Coronary artery (tissue), 2 donors: ENCODE data around the gene FLRT3.

Experiments
- DNase-seq: peaks from one replicate; pipeline ENCODE4 v3.0.0-alpha.2; 2017; ENCODE audit warnings: low spot score
- H3K27ac ChIP-seq, 2 donors: fragments of 200-600 bp; sonication (generic); one replicate each; pipeline ENCODE4 v1.5.1; 2016 to 2019
- H3K4me3 ChIP-seq: fragments of 200-600 bp; sonication (generic); 2 replicates; pipeline ENCODE4 v1.5.1; 2016; ENCODE audit warnings: mild to moderate bottlenecking, moderate library complexity
- TF ChIP-seq, protein P1 (sequence below): fragments of 200-600 bp; sonication (generic); IDR thresholded peaks from one replicate; pipeline ENCODE4 v1.5.1; 2019; ENCODE audit warnings: antibody characterized with exemption

The FLRT3 gene

DNA sequence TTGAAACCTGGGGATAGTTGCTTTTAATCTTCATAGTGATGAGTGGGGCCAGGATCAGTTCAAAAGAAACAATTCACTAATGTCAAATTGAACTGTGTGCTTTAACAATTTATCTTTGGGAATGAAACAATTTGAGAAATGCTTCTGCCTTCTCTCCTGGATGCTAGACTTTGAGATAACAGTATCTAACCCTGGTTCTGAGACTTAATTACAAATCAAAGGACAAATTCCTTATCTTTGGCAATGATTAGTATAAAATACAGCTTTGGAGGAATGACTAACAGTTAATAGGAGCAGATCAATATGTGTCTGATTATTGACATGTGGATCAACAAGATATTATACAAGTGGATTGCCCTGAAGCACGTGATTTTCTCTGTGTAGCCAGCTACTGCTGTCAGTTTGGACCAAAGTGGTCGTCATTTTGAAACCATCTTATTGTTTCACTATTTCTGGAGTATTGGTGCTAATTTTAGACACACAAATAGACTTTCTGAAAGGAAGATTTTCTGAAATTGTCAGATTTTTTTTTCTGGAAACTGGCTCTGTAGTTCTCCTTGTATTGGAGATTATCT, 6.2 kb upstream of the FLRT3 start:
- TF ChIP-seq, protein P1, sequence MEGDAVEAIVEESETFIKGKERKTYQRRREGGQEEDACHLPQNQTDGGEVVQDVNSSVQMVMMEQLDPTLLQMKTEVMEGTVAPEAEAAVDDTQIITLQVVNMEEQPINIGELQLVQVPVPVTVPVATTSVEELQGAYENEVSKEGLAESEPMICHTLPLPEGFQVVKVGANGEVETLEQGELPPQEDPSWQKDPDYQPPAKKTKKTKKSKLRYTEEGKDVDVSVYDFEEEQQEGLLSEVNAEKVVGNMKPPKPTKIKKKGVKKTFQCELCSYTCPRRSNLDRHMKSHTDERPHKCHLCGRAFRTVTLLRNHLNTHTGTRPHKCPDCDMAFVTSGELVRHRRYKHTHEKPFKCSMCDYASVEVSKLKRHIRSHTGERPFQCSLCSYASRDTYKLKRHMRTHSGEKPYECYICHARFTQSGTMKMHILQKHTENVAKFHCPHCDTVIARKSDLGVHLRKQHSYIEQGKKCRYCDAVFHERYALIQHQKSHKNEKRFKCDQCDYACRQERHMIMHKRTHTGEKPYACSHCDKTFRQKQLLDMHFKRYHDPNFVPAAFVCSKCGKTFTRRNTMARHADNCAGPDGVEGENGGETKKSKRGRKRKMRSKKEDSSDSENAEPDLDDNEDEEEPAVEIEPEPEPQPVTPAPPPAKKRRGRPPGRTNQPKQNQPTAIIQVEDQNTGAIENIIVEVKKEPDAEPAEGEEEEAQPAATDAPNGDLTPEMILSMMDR: no peak
- no peak overlapping the region for H3K4me3 ChIP-seq
- no peak overlapping the region for H3K27ac ChIP-seq
- DNase-seq: no peak

DNA sequence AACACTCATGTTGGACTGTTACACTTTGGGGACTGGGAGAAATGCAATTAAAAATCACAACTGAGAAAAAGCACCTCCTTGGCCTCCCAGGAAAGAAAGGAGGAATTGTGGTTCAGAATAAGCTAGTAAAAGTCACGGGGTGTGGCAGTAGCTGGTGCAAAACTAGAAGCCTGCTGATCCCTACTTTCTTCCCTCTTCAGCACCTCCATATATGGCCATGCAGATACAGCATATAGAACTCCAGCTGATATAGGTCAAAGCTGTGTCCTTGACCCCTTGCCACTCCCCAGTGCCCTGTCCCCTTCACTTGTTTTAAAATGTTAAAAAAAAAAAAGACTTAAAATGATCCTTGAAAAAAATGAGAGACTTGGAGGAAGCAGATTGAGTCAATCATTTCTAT, 5.5 kb upstream of the FLRT3 start:
- TF ChIP-seq, protein P1: no peak
- no peak for DNase-seq
- H3K4me3 ChIP-seq: no peak overlapping the region
- no peak overlapping the region for H3K27ac ChIP-seq

DNA sequence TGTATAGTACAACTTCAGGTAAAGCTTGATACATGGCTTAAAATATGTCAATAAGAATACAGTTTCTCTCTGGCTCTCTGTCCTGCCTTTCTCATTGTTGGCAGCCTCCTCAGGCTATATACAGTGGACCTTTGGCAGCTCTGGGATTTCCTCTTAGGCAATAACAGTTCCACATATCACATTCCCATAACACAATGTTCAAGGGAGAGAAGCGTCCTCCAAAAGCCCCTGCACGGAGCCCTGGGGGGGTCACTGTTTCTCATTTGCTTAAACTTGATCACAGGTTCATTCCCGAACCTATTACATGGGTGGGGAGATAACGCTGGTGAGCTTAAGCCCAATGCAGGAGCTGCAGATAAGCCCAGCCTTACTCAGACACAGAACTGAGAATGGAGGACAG, 4.4 kb upstream of the FLRT3 start:
- DNase-seq: no peak
- no peak overlapping the region for H3K4me3 ChIP-seq
- H3K27ac ChIP-seq: no peak overlapping the region
- TF ChIP-seq, protein P1: no peak

DNA sequence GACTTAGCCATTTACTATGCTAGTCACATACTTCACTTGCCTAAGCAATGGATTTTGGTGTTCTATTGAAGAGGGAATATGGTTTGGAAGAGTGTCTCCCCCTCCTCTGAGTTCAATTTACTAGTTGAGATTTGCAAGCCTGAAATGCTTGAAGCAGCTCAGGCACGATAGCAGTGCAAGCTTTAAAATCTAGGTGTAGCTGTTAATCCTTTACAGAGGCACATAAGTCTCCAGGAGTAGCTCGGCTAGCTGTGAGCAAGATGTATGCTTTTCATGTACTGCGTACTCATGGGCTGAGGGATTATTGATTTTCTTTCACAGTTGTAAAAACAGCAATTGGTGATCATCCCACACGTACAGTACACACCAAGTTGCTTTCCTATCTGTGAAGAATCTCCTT, 726 bp downstream of the FLRT3 start:
- TF ChIP-seq, protein P1: no peak
- no peak for DNase-seq
- Histone ChIP-seq H3K27ac (no peak overlapping the region), H3K4me3 (peak overlapping the region; percentile 66)

DNA sequence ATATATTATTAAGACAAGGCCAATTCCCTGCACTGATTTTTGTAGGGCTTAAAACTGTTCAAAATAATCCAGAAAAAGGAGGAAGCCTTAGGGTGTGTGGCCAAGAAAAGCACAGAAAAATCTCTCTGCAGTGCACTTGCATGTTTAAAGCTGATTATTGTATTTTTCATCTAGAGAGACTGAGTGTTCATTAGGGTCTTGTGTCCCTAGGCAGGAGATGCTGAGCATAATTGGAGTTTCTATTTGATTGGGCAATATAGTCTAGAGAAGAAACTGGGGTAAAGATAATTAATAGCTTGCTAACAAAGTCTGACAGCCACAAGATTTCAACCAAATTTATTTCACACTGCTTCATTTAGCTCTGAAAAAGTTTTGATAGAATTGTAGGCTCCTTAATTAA, 2.4 kb downstream of the FLRT3 start:
- Histone ChIP-seq H3K27ac (no peak overlapping the region), H3K4me3 (no peak overlapping the region)
- DNase-seq: no peak
- TF ChIP-seq, protein P1: no peak

DNA sequence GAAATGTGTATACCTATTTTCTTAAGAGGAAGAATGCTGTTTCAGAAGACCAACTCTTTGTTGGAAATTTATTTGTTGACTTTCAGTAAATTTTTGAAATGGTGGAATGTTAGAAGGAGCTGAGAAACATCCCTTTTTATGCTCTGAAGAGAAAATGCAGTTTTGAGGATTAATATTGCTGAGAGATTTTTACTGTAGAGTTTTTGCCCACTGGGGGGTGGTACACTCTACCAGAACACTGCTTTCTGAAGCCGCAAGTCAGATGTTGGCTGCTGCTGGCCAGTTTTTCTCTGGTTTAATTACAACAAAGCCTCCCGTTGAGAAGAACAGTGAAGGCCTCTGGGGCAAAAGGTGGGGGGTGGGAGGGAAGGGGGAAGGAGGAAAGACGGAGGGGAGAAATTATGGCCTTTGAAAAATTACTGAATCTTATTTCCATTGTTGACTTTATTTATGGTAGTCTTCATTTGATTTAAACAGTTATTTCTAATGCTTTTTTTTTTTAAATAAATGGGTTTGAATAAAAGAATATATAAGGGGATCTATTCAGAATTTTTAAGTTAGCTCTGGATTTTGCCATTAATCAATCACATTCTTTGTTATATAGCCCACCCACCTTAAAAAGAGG, 3.0 kb downstream of the FLRT3 start:
- no peak overlapping the region for H3K4me3 ChIP-seq
- no peak for DNase-seq
- H3K27ac ChIP-seq: no peak overlapping the region

DNA sequence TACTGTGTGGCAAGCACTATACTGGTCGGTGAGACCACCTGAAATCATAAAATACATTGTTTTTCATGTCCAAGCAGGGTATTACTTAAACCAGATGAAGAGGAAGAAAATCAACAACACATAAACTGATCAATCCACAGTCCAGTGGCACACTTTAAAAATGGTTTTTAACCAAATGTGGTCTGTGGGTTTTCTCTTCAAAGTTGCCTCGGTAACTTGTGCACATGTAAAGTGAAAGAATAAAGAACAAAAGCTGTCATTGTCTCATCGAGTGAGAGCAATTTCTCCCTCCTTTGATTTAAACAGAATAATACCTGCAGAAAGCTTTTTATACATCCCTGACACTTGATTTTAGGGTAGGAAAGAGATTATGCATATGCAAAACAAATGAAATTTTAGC, 3.7 kb downstream of the FLRT3 start:
- no peak overlapping the region for H3K27ac ChIP-seq
- DNase-seq: no peak
- no peak overlapping the region for H3K4me3 ChIP-seq
- TF ChIP-seq, protein P1: no peak

More for the DNA sequence above, 3.0 kb downstream of the FLRT3 start:
- TF ChIP-seq, protein P1: no peak
